Neuronal stem cell (in vitro differentiated cells): ENCODE measurements around the gene ZNF618.

ENCODE experiments used
- DNase-seq: peaks from one replicate; pipeline ENCODE4 v3.0.0-alpha.2; 2013; ENCODE audit warnings: low spot score
- H2AFZ ChIP-seq: one replicate; pipeline ENCODE4 v1.6.1; 2013; ENCODE audit warnings: mild to moderate bottlenecking, low read length, inconsistent platforms
- H2AK5ac ChIP-seq: 2 replicates; pipeline ENCODE4 v1.6.1; 2013; ENCODE audit warnings: low read depth, mild to moderate bottlenecking, inconsistent platforms, low read length, moderate library complexity, mixed read lengths
- H2BK120ac ChIP-seq: 2 replicates; pipeline ENCODE4 v1.6.1; 2013; ENCODE audit warnings: low read depth, mild to moderate bottlenecking, inconsistent platforms, low read length, moderate library complexity, mixed read lengths
- H2BK12ac ChIP-seq: one replicate; pipeline ENCODE4 v1.6.1; 2013; ENCODE audit warnings: low read length, inconsistent platforms
- H2BK15ac ChIP-seq: 2 replicates; pipeline ENCODE4 v1.6.1; 2013; ENCODE audit warnings: mild to moderate bottlenecking, low read length, inconsistent platforms, mixed read lengths
- H2BK5ac ChIP-seq: one replicate; pipeline ENCODE4 v1.6.1; 2013; ENCODE audit warnings: inconsistent platforms, mild to moderate bottlenecking, low read length, moderate library complexity
- H3K14ac ChIP-seq: one replicate; pipeline ENCODE4 v1.6.1; 2013; ENCODE audit warnings: low read length, inconsistent platforms
- H3K18ac ChIP-seq: 2 replicates; pipeline ENCODE4 v1.6.1; 2013; ENCODE audit warnings: low read length, inconsistent platforms
- H3K23ac ChIP-seq: 2 replicates; pipeline ENCODE4 v1.6.1; 2013; ENCODE audit warnings: low read depth, mild to moderate bottlenecking, mixed read lengths, low read length, inconsistent platforms; ENCODE audit not compliant: poor library complexity
- H3K27ac ChIP-seq: replicated peaks from 3 replicates; pipeline ENCODE4 v1.5.1; 2013; ENCODE audit warnings: low read length, inconsistent platforms
- H3K27me3 ChIP-seq, 3 experiments: 2 replicates each; pipeline ENCODE4 v1.6.1; 2013; ENCODE audit warnings: low read length in 3 of 3, mild to moderate bottlenecking in 2 of 3, inconsistent platforms in 1 of 3, low read depth in 1 of 3, mixed read lengths in 1 of 3, moderate library complexity in 1 of 3; ENCODE audit not compliant: control insufficient read depth in 3 of 3, insufficient read depth in 3 of 3
- H3K36me3 ChIP-seq, 2 donors: replicated peaks in 1 of 2; 2 replicates each; pipeline ENCODE4 v1.6.1; 2013; ENCODE audit warnings: low read length in 2 of 2; ENCODE audit not compliant: control insufficient read depth in 2 of 2, insufficient read depth in 2 of 2
- H3K4ac ChIP-seq: 2 replicates; pipeline ENCODE4 v1.6.1; 2013; ENCODE audit warnings: inconsistent platforms, mild to moderate bottlenecking, low read length, moderate library complexity
- H3K4me1 ChIP-seq, 2 donors: 1 replicate in 1 of 2; 2 replicates in 1 of 2; pipeline ENCODE4 v1.6.1; 2013; ENCODE audit warnings: low read length in 2 of 2, low read depth in 1 of 2; ENCODE audit not compliant: control insufficient read depth in 2 of 2, insufficient read depth in 1 of 2
- H3K4me2 ChIP-seq: one replicate; pipeline ENCODE4 v1.6.1; 2013; ENCODE audit warnings: mild to moderate bottlenecking, low read length, inconsistent platforms; ENCODE audit not compliant: insufficient read depth, poor library complexity, severe bottlenecking
- H3K4me3 ChIP-seq, 2 donors: 2 replicates each; pipeline ENCODE4 v1.5.1; 2013; ENCODE audit warnings: low read length in 2 of 2, mild to moderate bottlenecking in 2 of 2, inconsistent platforms in 1 of 2, moderate library complexity in 1 of 2
- H3K79me1 ChIP-seq: one replicate; pipeline ENCODE4 v1.6.1; 2013; ENCODE audit warnings: low read depth, mild to moderate bottlenecking, inconsistent platforms, low read length, moderate library complexity
- H3K9ac ChIP-seq: one replicate; pipeline ENCODE4 v1.6.1; 2013; ENCODE audit warnings: mild to moderate bottlenecking, low read depth, low read length, inconsistent platforms; ENCODE audit not compliant: poor library complexity
- H3K9me3 ChIP-seq, 2 donors: replicated peaks in 1 of 2; 2 replicates each; pipeline versions ENCODE3 to v1.6.1; 2013; ENCODE audit warnings: low read length in 2 of 2, mild to moderate bottlenecking in 2 of 2, inconsistent platforms in 1 of 2, low read depth in 1 of 2, mixed read lengths in 1 of 2, moderate library complexity in 1 of 2; ENCODE audit not compliant: control insufficient read depth in 2 of 2, insufficient read depth in 1 of 2
- H4K8ac ChIP-seq: one replicate; pipeline ENCODE4 v1.6.1; 2013; ENCODE audit warnings: low read depth, mild to moderate bottlenecking, inconsistent platforms, low read length, moderate library complexity
- H4K91ac ChIP-seq: one replicate; pipeline ENCODE4 v1.6.1; 2013; ENCODE audit warnings: low read length, low read depth, mild to moderate bottlenecking, inconsistent platforms; ENCODE audit not compliant: poor library complexity
- WGBS, 2 donors: extraction: QIAGEN DNeasy Blood & Tissue Kit; methylation state at CpG; one replicate each; pipeline ENCODE4 v1.1.7; 2013; ENCODE audit warnings: missing lambda C conversion rate in 2 of 2, mixed read lengths in 1 of 2; ENCODE audit not compliant: insufficient read length in 2 of 2, insufficient replicate concordance in 1 of 2; ENCODE audit errors: extremely low coverage in 2 of 2; 5-methylcytosine and 5-hydroxymethylcytosine counted together

Gene ZNF618

GRCh38 chr9:113950195-113951031, 74.3 kb downstream of the ZNF618 start:
- WGBS, 2 donors, result no CpG with 5 or more reads among the region's 13 CpGs
- no peak overlapping the region for H3K27ac ChIP-seq

GRCh38 chr9:113951032-113951372, 74.9 kb downstream of the ZNF618 start:
- Histone ChIP-seq H3K4ac (no peak overlapping the region), H3K14ac (no peak overlapping the region), H3K27ac (no peak overlapping the region), H3K36me3 (peaks cover 2 to 3% of the 10 kb centered on the region in 2 donors), H3K79me1 (peaks cover 4% of the 10 kb centered on the region), H3K4me1 (peaks cover 3 to 9% of the 10 kb centered on the region in 2 donors), H2AK5ac (no peak overlapping the region), H3K18ac (no peak overlapping the region), H2BK12ac (no peak overlapping the region), H3K9me3 (no peaks in the 10 kb centered on the region), H3K4me2 (no peak overlapping the region), H3K23ac (no peak overlapping the region), H2BK15ac (no peak overlapping the region), H3K27me3 (no peaks in the 10 kb centered on the region), H3K4me3 (no peak overlapping the region), H2AFZ (no peak overlapping the region), H2BK5ac (no peak overlapping the region), H3K9ac (no peak overlapping the region), H4K8ac (no peak overlapping the region), H2BK120ac (no peak overlapping the region), H4K91ac (no peak overlapping the region)
- no CpG with 5 or more reads among the region's 2 CpGs for WGBS, 2 donors
- no peak for DNase-seq

More at GRCh38 chr9:113950195-113951031, 74.3 kb downstream of the ZNF618 start:
- Histone ChIP-seq H2BK12ac (no peak overlapping the region), H2BK15ac (no peak overlapping the region), H3K27me3 (no peaks in the 10 kb centered on the region), H3K4me2 (no peak overlapping the region), H2BK120ac (no peak overlapping the region), H4K8ac (no peak overlapping the region), H3K14ac (no peak overlapping the region), H2AFZ (no peak overlapping the region), H4K91ac (no peak overlapping the region), H3K23ac (no peak overlapping the region), H3K9me3 (no peaks in the 10 kb centered on the region), H3K4me1 (peaks cover 3 to 9% of the 10 kb centered on the region in 2 donors), H3K36me3 (peaks cover 2 to 3% of the 10 kb centered on the region in 2 donors), H3K4me3 (no peak overlapping the region), H2AK5ac (no peak overlapping the region), H2BK5ac (no peak overlapping the region), H3K4ac (no peak overlapping the region), H3K18ac (no peak overlapping the region), H3K9ac (no peak overlapping the region), H3K79me1 (peaks cover 4% of the 10 kb centered on the region)
- DNase-seq, result no peak

DNA sequence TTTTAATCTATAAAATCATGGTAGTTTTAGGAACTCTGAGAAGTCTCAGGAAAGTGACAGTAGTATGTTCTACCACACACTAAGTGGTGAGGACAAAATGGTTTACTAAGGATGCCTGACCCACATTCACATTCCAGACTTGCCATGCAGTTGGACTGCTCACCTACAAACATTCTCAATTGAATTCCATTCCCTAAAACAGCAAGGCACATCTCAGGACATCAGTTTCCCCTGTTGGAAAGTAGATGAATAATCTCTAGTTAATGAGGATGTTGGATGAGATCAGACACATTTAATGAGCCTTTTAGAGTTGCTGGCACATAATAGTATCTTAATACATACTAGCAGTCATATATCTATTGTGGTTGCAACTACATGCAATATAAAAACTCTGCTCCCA, 76.6 kb downstream of the ZNF618 start:
- Histone ChIP-seq H2AK5ac (no peak overlapping the region), H4K91ac (no peak overlapping the region), H3K9ac (no peak overlapping the region), H2BK12ac (no peak overlapping the region), H3K4me2 (no peak overlapping the region), H3K79me1 (peaks cover 2% of the 10 kb centered on the region), H2AFZ (no peak overlapping the region), H3K27ac (no peak overlapping the region), H3K4ac (no peak overlapping the region), H2BK120ac (no peak overlapping the region), H2BK15ac (no peak overlapping the region), H3K27me3 (no peaks in the 10 kb centered on the region), H3K4me3 (no peak overlapping the region), H3K4me1 (peaks cover 3 to 6% of the 10 kb centered on the region in 2 donors), H3K9me3 (peaks cover 0 to 2% of the 10 kb centered on the region in 2 donors), H3K18ac (no peak overlapping the region), H4K8ac (no peak overlapping the region), H3K14ac (no peak overlapping the region), H3K36me3 (peaks cover 0 to 2% of the 10 kb centered on the region in 2 donors), H3K23ac (no peak overlapping the region), H2BK5ac (no peak overlapping the region)
- no peak for DNase-seq

- WGBS, 2 donors, result no CpG with 5 or more reads among the region's 2 CpGs
- Histone ChIP-seq H2AFZ (no peak overlapping the region), H3K27me3 (no peaks in the 10 kb centered on the region), H3K9ac (no peak overlapping the region), H3K4ac (no peak overlapping the region), H3K4me2 (no peak overlapping the region), H2AK5ac (no peak overlapping the region), H2BK5ac (no peak overlapping the region), H3K79me1 (peaks cover 2% of the 10 kb centered on the region), H4K91ac (no peak overlapping the region), H3K4me3 (no peak overlapping the region), H3K18ac (no peak overlapping the region), H3K14ac (no peak overlapping the region), H3K23ac (no peak overlapping the region), H2BK15ac (no peak overlapping the region), H3K9me3 (peaks cover 0 to 2% of the 10 kb centered on the region in 2 donors), H3K4me1 (peaks cover 0 to 3% of the 10 kb centered on the region in 2 donors), H3K36me3 (peaks cover 0 to 8% of the 10 kb centered on the region in 2 donors), H4K8ac (no peak overlapping the region), H2BK12ac (no peak overlapping the region), H3K27ac (no peak overlapping the region), H2BK120ac (no peak overlapping the region)
- DNase-seq, result no peak
Measured at GRCh38 chr9:113953531-113953930, 77.4 kb downstream of the ZNF618 start.
